Neural cell (in vitro differentiated cells): ENCODE data around the gene NLRP7.
"Not testable (repeated sequence)": the region's sequence is repeated elsewhere in the genome, so short reads cannot be mapped to it uniquely, and the experiment has no call there.

Source experiments
- CTCF ChIP-seq: fragments of 450-650 bp; IDR thresholded peaks from 2 replicates; pipeline ENCODE4 v1.5.1; 2014; ENCODE audit warnings: antibody characterized with exemption, mild to moderate bottlenecking, moderate library complexity; ENCODE audit not compliant: poor library complexity, severe bottlenecking
- EZH2 ChIP-seq: fragments of 200-600, 300-800 bp; shearing (Covaris generic), sonication (generic); IDR thresholded peaks from 2 replicates; pipeline ENCODE4 v1.6.1; 2014; ENCODE audit warnings: antibody characterized with exemption, low read length, borderline replicate concordance, mild to moderate bottlenecking; ENCODE audit not compliant: insufficient read depth, poor library complexity, severe bottlenecking
- MXI1 ChIP-seq: fragments of 450-650 bp; conservative IDR thresholded peaks from 2 replicates; pipeline ENCODE4 v1.6.1; 2014; ENCODE audit warnings: antibody characterized with exemption, mild to moderate bottlenecking; ENCODE audit not compliant: poor library complexity, severe bottlenecking
- REST ChIP-seq: IDR thresholded peaks from 2 replicates; pipeline ENCODE4 v1.6.1; 2012; ENCODE audit warnings: borderline replicate concordance

GRCh38 chr19:54898685-54899084 is 48.6 kb downstream of the NLRP7 start:
- not testable (repeated sequence) for TF ChIP-seq CTCF, EZH2, MXI1, REST
